ENCODE results near the gene PSMD12.
"Not testable (repeated sequence)": the region's sequence is repeated elsewhere in the genome, so short reads cannot be mapped to it uniquely, and the experiment has no call there.

Gene PSMD12

DNA sequence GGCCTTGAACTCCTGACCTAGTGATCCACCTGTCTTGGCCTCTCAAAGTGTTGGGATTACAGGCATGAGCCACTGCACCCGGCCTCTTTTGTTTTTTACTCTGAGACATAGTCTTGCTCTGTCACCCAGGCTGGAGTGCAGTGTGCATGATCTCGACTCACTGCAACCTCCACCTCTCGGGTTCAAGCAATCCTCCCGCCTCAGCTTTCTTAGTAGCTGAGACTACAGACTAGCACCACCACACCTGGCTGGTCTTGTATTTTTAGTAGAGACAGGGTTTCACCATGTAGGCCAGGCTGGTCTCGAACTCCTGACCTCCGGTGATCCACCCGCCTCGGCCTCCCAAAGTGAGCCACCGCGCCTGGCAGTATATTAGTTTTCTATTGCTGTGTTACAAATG lies 22.2 kb upstream of the PSMD12 start:
- in situ Hi-C loops (cut with HindIII; ENCODE audit: low sequenced_read_pairs), result not testable (repeated sequence)

DNA sequence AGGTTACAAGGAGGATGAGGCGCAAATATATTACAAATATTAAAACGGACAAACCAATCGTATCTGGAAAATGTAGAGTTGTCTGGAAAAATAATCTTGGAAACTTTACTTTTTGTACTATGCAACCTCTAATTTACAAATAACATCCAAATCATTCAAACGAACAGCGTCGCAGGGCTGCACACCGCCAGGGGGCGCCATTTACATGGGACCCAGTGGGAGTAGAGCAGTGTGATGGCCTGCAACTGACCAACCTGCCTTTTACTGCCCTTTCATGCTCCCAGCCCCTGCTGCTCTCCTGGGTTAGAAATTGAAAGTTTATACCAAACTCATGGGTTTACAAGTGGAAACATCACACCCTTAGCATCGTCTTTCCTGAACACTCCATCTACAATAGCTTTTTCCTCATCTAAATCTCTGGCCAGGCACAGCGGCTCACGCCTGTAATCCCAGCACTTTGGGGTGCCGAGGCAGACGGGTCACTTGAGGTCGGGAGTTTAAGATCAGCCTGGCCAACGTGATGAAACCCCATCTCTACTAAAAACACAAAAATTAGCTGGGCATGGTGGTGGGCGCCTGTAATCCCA lies 20.7 kb upstream of the PSMD12 start:
- in situ Hi-C loops (cut with HindIII; ENCODE audit: low sequenced_read_pairs), result no loop called here

DNA sequence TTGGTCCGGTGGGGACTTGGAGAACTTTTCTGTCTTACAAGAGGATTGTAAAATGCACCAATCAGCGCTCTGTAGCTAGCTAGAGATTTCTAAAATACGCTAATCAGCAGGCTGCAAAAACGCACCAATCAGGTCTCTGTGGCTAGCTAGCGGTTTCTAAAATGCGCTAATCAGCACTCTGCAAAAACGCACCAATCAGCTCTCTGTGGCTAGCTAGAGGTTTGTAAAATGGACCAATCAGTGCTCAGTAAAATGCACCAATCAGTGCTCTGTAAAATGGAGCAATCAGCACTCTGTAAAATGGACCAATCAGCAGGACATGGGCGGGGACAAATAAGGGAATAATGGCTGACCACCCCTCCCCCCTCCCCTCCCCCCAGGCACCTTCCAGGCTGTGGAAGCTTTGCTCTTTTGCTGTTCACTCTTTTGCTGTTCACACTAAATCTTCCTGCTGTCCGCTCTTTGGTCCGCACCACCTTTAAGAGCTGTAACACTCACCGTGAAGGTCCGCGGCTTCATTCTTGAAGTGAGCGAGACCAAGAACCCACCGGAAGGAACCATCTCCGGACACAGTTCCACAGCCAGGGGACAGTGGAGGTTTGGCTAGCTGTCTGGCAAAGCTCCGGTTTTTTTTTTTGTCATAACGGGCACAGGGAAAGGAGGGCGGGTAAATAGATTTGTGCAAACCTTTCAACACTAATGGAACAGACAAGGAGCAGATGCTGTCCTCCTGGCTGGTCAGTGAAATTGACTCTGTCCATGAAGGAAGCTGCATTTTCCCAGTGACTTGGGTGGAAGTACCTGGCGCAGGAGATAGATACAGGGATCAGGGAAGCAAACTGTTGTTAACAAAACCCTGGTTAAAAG lies 19.0 kb upstream of the PSMD12 start:
- in situ Hi-C loops (cut with HindIII; ENCODE audit: low sequenced_read_pairs), result no loop called here

DNA sequence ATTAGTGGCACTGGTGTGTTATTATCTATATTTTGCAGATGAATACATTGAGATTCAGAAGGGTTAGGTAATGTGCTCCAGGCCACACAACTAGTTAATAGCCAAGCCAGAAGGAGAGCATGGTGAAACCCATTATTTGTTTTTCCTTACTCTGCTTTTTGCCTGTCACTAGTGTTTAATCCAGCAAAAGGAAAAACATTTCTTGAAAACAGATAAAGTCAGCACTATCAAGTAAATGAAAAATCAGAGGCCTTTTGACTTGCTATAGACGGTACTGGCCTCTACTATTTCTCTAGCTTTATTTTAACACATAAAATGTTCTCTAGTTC lies 15.5 kb upstream of the PSMD12 start:
- in situ Hi-C loops (cut with HindIII; ENCODE audit: low sequenced_read_pairs), result no loop called here

DNA sequence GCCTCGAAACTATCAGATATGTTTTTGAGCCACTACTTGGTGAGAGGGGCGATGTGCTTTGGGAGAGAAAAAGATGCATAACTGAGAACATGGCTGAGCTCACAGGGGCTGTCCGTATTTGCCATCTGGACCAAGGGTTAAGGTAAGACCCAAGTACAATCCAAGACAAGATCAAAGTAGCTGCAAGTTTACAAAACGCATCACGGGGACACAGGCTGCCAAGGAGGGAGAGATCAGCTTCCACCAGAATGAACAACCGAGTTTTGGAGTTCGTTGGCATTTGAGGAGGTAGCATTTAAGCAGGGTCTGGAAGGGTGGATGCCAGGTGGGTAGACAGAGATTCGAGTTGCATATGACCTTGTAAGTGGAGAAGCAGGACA lies 12.9 kb upstream of the PSMD12 start:
- in situ Hi-C loops (cut with HindIII; ENCODE audit: low sequenced_read_pairs), result no loop called here

DNA sequence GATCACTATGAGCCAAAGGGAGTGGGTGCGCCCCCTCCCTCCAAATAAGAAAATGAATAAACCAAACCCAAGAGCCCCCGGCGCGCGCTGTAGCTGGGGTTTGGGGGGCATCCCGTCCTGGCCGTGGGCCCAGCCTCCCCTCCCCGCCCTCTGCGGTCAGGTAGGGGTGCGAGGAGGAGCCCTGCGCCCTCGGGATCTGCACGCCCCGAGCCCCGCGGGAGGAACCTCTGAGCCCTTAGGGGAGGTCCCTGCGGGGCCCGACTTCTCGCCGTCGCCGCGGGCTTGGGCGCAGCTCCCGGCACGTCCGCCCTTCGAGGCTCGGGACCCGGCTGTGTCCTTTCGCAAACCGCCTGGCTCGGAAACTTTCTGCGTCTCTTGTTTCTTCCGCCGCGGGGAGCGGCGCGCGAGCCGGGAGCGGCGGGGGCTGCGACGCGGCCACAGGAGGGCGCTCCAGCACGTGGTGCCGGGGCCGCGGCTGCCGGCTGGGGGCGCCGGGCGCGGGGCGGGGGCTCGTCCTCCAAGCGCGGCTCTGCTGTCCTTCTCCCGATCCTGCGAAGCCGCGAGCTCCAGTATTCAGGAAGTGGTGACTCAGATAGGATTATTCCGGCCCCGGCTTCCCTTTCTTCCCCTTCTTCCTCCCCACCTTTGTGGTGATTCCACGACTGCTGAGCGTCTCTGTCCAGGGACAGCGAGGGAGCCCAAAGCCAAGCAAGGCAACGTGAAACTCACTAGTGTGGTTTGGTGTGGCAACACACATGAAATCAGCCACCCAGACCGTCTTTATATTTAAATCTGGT lies 12.3 kb upstream of the PSMD12 start:
- in situ Hi-C loops (cut with HindIII; ENCODE audit: low sequenced_read_pairs), result no loop called here

DNA sequence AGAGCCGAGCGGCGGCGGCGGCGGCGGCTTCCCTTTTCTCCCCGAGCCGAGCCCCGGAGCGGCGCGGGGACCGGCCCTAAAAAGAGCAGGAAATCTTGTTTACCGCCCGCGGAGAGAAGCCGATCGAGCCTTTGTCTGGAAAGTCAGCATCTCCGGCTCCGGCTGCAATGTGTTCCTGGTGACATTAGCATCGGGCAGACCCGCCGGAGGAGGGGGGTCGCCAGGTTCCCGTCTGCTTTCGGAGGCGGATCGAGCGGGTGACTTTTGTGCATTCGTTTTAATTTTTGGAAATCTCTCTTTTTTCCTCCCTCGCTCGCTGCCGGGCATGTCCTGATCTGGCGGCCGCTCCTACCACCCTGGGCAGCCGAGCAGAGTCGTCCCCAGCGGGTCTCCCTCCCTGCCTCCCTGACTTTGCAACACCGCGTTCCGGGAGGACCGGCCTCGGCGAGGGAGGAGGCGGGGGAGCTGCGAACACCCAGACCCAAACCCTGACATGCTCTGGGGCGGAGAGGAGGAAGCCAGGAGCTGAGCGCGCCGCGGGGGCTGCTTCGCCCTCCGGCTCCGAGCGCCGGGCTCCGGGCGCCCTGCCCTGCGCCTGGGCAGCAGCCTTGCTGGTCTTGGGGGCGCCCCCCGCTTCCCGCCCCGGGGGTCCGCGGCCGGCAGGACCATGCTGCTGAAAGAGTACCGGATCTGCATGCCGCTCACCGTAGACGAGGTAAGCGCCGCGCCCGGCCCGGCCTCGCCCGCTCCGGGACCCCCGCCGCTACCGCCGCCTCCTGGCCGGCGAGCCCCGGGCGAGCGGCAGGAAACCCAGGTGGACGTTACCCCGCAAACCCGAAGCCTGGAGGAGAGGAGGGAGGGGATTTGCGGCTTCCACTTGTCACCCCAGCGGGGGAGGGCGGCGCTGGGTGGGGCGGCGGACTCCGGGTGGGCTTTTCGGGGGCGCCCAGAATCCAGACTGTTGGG lies 11.4 kb upstream of the PSMD12 start:
- in situ Hi-C loops (cut with HindIII; ENCODE audit: low sequenced_read_pairs), result no loop called here

DNA sequence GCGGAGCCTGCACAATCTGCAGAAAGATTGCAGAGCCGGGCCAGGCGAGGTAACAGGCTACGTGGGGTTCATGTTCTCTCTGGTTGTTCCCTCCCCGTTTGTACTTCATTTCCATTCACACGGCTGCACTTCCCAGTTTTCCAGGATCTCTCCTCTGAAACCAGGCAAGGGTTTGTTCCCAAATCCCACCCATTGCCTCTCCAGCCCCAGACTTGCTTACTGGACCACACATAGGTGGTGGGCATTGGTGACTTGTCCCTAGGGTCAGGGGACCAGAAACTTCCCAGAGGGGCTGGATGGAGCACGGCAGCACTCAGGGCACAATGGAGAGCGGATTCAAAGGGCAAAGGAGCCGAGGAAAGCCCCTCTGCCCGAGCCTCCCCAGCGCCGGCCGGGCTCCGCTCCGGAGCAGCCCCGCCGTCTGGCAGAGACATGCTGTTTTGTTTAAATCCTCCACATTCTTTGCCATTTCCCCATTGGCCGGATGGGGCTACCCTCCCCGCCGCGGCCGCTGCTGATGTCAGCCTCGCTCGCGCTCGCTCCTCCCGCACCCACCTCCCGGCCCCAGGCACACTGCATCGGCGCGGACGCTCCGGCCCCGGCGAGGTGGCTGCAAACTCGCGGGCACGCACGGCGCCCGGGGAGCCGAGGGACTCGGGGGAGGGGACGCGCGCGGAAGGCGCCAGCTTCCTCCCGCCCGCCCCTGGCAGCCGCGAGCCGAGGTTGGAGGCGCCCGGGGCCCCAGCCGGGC lies 10.5 kb upstream of the PSMD12 start, which contains the start of gene PITPNC1:
Gene PITPNC1 (plus strand): TSS at position 545 of the 751 bp plus-strand sequence.
- in situ Hi-C loops (cut with HindIII; ENCODE audit: low sequenced_read_pairs), result no loop called here

DNA sequence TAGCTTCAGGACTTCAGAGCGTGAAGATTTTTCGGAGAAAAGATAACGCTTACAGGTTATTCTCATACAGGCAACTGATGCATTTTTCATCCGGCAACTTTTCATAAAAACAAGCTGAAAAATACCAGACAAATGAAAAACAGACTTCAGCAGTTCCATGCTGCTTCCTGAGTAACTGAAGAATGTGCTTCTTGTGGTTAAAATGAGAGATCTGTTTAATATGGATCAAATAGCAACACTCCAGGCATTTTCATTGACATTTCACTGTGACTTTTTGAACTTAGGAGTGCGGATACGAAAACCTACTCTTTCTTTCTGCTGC lies 10.0 kb upstream of the PSMD12 start:
- in situ Hi-C loops (cut with HindIII; ENCODE audit: low sequenced_read_pairs), result no loop called here

DNA sequence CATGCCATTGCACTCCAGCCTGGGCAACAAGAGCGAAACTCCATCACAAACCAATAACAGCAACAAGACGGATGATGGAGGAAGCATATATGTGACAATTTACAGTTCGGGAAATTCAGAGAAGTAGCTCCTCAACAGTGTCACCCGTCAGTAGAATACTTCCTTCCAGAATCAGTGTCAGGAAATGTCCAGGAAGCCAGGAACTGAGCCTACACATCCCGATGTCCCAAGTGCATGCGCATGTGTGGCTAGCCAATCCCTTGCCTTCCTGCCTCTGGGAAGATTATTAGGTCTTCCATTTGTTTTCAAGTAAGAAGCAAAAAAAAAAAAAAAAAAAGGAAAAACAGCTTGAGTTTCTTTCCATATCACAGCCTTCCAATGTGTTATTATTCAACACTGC lies 9.3 kb upstream of the PSMD12 start:
- in situ Hi-C loops (cut with HindIII; ENCODE audit: low sequenced_read_pairs), result no loop called here

DNA sequence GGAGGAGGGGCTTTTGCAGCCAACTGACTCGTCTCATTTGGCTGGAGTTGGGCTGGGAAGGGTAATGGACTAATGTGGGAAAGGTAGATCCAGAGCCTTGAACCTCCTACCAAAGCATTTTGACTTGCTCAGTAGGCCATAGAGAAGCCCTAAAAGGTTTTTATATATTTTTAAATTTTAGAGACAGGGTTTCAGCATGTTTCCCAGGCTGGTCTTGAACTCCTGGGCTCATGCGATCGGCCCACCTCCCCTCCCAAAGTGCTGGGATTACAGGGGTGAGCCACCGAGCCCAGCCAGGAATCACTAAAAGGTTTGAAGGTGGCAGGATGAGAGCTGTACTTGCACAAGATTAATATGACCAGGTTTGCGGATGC lies 8.7 kb upstream of the PSMD12 start:
- in situ Hi-C loops (cut with HindIII; ENCODE audit: low sequenced_read_pairs), result no loop called here

DNA sequence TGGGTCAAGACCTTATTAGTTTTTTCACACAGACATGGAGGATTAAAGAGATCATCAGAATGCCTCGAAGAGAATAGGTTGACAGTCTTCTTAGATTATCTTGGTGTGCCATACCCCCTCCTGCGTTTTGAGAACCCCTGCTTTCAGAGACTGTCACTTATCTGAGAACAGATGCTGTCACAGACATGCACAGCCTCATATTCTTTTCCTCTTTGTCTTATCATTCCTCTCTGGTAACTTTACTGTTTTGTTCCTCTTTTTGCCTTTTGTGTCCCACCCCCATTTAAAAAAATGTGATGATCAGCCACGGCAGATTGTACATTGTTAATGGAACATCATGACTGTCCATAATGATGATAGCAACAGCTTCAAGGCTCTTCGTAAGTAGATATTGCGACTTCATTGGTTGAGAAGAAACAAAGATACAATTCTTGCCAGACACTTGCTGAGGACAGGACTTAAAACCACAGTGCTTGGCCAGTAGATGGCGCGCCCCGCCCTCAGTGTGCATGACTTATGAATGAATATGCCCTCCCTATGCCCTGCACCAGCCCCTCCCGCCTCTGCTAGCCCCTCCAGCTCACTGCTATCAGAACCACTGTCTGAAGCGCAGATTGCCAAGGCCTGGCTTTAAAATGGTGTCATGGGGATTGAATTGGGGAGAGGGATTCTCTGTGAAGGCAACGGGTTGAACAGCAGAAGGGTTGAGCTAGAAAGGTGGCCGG lies 8.1 kb upstream of the PSMD12 start:
- in situ Hi-C loops (cut with HindIII; ENCODE audit: low sequenced_read_pairs), result no loop called here

DNA sequence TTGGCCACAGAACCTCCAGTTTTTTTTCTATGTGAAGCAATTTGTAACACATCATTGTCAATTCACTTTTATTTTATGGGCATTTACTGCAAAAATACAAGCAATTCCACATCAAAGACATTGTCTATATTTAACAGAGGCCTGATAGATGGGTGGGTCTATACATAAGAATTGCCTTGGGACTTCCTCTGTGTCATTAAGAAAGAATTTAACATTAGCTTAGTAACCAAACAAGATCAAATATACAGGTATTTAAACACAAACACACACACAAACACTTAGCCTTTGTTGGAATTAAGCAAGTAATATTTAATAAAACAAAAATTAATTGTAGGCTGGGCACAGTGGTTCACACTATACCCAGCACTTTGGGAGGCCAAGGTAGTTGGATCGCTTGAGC lies 6.4 kb upstream of the PSMD12 start:
- in situ Hi-C loops (cut with HindIII; ENCODE audit: low sequenced_read_pairs), result no loop called here

DNA sequence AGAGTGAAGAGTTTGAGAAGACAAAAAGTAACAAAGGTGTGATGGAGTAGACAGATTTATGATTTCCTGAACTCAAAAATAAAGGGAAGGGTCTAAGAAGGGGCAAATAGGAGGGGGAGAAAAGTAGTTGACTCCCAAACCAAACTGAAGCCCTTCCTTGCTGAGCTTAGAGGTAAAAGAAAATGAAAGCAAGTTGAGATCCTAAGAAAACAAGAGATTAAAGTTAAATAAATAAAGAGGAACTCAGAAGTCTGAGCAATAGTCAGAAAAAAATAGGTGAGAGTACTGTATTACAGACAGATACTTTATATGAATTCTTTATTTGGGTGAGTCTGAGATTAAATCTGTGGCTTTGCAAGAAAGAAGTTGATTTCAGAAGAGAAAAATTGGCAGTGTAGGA lies 3.3 kb upstream of the PSMD12 start:
- in situ Hi-C loops (cut with HindIII; ENCODE audit: low sequenced_read_pairs), result no loop called here

DNA sequence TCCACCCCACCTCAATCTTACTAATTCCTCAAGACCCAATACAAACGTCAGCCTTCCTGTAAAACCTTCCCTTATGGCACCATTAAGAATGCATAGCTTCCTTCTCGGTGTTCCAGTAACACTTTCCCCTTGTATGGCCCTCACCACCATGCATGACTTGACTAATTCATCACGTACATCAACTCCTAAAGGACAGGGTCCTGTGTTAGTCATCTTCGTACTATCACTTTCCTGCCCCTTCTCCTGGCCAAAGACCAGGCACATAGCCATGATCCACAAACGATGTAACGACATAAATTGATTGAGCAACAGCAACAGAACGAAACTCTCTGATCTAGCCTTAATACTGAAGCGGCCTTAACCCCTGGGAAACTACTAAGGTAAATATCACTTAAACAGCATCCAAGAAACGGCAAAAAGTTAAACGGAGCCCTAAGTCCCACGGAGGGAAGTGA lies 612 bp downstream of the PSMD12 start:
- in situ Hi-C loops (cut with HindIII; ENCODE audit: low sequenced_read_pairs), result no loop called here

DNA sequence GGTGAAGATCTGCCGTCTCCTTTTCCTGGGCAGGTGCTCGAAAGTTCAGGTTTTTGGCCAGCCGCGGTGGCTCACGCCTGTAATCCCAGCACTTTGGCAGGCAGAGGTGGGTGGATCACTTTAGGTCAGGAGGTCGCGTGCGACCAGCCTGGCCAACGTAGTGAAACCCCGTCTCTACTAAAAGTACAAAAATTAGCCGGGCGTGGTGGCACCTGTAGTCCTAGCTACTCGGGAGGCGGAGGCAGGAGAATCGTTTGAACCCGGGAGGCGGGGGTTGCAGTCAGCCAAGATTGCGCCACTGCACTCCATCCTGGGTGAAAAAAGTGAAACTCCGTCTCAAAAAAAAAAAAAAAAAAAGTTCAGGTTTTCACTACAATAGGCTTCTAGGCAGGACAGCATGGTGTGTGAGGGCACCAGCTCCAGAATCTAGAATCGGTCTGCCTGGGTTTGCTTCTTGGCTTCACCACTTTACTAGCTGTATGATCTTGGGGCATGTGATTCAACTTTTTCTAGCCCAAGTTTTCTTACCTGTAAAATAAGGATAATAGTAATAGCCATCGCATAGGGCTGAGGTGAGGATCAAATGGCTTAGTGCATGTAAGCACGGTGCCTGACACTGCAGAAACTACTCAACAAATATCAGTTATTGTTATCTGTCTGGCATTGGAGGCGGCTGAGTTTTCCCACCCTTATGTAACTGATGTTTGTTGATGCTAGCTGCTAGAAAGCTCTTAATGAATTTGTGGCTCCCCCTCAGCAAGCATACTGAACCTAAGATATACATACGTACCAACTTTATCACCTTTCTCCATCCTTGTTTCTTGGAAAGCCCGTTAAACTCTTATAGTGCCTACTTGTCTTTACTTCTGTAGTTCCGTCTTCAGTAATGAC lies 1.3 kb downstream of the PSMD12 start:
- in situ Hi-C loops (cut with HindIII; ENCODE audit: low sequenced_read_pairs), result no loop called here

DNA sequence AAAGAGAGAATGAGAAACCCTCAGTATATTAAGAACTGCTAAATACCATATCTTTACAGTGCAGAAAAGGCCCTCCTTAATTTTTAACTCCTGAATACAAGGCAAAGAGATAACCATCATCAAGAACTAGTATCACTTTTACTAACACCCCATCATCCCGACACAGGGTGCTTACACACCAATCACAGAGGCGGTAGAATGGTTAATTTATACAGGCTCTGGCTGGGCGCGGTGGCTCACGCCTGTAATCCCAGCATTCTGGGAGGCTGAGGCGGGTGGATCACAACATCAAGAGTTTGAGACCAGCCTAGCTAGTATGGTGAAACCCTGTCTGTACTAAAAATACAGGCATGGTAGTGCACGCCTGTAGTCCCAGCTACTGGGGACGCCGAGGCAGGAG lies 4.2 kb downstream of the PSMD12 start:
- in situ Hi-C loops (cut with HindIII; ENCODE audit: low sequenced_read_pairs), result no loop called here

DNA sequence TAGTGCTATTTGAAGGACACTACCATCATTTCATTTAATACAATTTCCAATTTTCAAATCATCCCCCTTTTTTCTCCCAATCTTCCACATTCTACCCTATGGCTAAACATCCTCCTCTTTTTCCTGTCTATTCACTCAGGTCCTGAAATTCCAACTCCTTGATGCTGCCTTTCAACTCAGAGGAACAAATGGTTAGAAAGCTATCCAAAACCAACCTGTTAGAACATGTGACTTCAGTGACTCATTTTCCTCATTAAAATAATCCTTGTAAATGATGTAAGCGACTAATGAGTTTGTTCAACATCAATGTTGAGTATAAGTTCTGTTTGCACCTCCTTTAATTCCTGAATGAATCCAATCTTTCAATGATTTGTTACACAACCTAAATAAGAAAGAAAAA lies 5.5 kb downstream of the PSMD12 start:
- in situ Hi-C loops (cut with HindIII; ENCODE audit: low sequenced_read_pairs), result no loop called here
